Activated CD8-positive, alpha-beta memory T cell treated with anti-CD3 and anti-CD28 coated beads for 48 hours (primary cell): Measurements from ENCODE around the gene GPHN.

ENCODE experiments used
- DNase-seq, 3 experiments: peaks; one replicate each; pipeline ENCODE4 v3.0.0-alpha.2; 2020; ENCODE audit warnings: low read depth in 2 of 3, low spot score in 2 of 3

The GPHN gene

GRCh38 chr14:67133595-67134441 is 625.9 kb downstream of the GPHN start:
- DNase-seq: no peak

GRCh38 chr14:67137744-67138371 is 629.9 kb downstream of the GPHN start:
- DNase-seq: no peak

GRCh38 chr14:67140556-67140955 is 632.6 kb downstream of the GPHN start:
- no peak for DNase-seq

- no peak for DNase-seq
Measured at GRCh38 chr14:67141146-67141900, 633.4 kb downstream of the GPHN start.

- DNase-seq: no peak
Measured at GRCh38 chr14:67151082-67151666, 643.2 kb downstream of the GPHN start.

GRCh38 chr14:67158566-67158965 is 650.6 kb downstream of the GPHN start:
- DNase-seq: no peak

GRCh38 chr14:67162385-67162784 is 654.4 kb downstream of the GPHN start:
- DNase-seq: no peak

- DNase-seq: no peak
Measured at GRCh38 chr14:67166450-67166853, 658.5 kb downstream of the GPHN start.

- no peak for DNase-seq
Measured at GRCh38 chr14:67167420-67168109, 659.6 kb downstream of the GPHN start.

- DNase-seq: no peak
Measured at GRCh38 chr14:67168110-67168441, 660.1 kb downstream of the GPHN start.

- no peak for DNase-seq
Measured at GRCh38 chr14:67170660-67171059, 662.7 kb downstream of the GPHN start.

GRCh38 chr14:67172056-67172455 is 664.1 kb downstream of the GPHN start:
- no peak for DNase-seq

GRCh38 chr14:67172520-67172919 is 664.6 kb downstream of the GPHN start:
- DNase-seq: no peak

- no peak for DNase-seq
Measured at GRCh38 chr14:67173719-67174118, 665.8 kb downstream of the GPHN start.

- no peak for DNase-seq
Measured at GRCh38 chr14:67186172-67186768, 678.3 kb downstream of the GPHN start.

GRCh38 chr14:67186789-67187584 is 679.0 kb downstream of the GPHN start:
- DNase-seq: no peak

GRCh38 chr14:67187826-67188225 is 679.9 kb downstream of the GPHN start:
- DNase-seq: no peak

GRCh38 chr14:67188326-67188725 is 680.4 kb downstream of the GPHN start:
- DNase-seq: no peak

- no peak for DNase-seq
Measured at GRCh38 chr14:67191768-67192290, 683.9 kb downstream of the GPHN start.

- DNase-seq: no peak
Measured at GRCh38 chr14:67192366-67192765, 684.4 kb downstream of the GPHN start.
